NAMALWA (cell line): Measurements from ENCODE around the gene ARL5A.

Experiments used
- DNase-seq: peaks from one replicate; pipeline ENCODE4 v3.0.0-alpha.2; 2015; ENCODE audit warnings: low spot score

Gene ARL5A

GRCh38 chr2:151766437-151767153 is 61.6 kb downstream of the ARL5A start:
- DNase-seq = no peak

DNA sequence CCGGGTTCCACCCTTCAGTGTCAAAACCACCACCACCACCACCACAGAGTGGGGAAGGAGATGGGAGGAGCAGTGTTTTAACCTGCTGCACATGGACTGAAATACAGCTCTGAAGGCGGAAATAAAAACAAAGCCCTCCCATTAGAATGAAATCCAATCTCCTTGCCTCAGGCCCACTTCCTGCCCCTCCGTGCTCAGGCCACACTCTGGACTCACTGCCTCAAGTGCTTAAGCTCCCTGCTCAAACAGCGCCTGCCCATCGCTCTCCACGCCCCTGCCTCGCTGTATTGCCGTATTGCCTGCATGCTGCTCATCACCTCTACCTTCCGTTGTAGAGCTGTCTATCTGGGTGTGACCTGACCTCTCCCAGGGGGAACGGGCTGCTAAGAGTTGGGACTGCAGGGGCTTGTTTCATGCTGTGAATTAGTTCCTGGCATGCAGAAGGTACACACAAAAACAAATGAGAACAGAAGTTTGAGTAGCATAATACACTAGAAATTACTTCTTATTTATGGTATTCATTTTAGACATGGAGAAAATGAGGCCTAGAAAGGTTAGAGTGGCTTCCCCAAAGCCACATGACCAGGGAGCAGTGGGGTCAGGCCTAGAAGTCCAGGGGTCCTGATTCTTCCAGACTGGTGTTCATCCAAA is 62.3 kb downstream of the ARL5A start:
- DNase-seq = no peak

DNA sequence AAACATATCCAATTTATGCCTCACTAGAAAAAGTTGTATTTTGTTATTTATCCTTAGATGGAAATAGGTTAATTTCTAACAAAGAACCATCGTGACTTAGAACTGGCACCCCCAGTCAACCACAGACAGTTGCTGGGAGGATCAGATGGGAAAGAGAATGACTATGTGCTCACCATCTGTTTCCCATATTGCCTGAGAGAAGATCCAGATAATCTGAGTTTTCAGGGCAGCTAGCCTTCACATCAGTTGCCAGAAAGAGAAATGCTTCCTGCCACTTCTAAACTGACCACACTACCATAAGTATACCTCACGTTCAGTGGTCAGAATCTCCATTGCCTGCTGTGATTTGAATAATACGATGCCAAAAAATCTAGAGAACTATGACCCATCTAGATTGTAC is 65.5 kb downstream of the ARL5A start:
- no peak for DNase-seq

- DNase-seq = no peak
Observed at GRCh38 chr2:151761687-151762086, 66.5 kb downstream of the ARL5A start.

GRCh38 chr2:151761193-151761592 is 67.0 kb downstream of the ARL5A start:
- DNase-seq = no peak

- no peak for DNase-seq
Observed at GRCh38 chr2:151760139-151760650, 68.0 kb downstream of the ARL5A start.

- no peak for DNase-seq
Observed at GRCh38 chr2:151758744-151759143, 69.5 kb downstream of the ARL5A start.

GRCh38 chr2:151757861-151758260 is 70.4 kb downstream of the ARL5A start:
- no peak for DNase-seq

DNA sequence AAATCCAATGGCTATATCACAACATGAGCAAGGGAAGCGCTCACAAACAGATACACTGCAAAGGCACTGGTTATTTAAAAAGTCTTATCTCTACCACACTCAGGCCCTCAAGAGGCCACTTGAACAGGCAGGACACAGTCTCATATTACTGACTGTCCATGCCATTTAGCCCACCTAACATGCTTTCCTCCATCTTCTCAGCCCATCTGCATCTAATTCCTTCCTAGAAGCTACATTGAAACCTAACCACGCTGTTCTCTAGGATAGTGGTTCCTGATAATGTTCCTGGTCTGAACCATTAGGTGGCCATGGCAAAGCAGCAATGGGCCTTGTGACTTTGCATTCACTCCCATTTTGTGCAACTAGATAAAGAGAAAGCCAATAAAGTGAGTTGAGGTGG is 71.4 kb downstream of the ARL5A start:
- no peak for DNase-seq

DNA sequence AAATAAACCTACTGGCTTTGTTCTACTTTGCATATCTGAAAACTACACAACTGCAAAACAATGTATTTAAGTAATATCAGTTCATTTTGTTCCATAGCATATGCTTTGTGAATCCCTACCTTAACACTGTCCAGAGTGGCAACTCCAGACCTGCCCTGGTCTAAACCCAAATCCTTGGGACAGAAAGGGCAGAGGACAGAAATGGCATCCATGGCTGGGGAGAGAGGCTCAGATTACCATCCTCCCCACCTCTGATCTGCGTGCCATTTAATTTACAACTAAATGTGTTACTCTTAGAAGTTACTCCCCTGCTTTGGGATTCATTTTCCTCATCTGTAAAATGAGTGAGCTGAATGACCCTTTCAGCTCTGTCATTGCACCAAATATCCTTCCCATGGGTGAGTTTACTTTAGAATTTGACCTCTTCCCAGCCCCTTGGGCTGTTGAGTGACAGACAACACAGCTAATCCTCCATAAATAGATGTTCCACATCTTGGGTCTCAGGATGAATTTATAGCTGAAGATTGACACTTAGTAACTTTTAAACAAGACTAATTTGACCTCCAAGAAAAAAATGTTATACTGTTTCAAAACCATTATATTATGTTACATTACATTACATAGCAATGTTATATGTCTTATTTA is 73.8 kb downstream of the ARL5A start:
- no peak for DNase-seq

DNA sequence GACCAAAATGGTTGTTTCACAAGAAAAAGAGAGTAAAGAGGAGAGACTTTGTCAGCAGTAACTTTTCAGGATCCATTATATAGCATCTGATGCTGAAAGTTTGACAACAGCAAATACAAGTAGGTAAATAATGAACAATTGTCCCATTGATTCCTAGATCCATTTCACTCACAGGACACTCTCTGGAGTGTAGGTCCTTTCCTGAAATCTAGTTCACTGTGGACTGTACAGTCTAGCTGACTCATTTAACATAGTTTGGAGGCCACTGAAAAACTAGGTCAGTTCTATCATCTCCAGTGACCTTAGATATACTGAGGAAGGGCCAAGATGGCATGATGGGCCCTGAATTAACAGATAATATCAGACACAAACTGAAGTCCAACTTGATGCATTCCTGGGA is 74.7 kb downstream of the ARL5A start:
- DNase-seq = no peak
